ENCODE measurements around the gene CDHR4.
A peak's percentile ranks its signal among the peaks of the same experiment; 100 is the strongest.
"Not testable (repeated sequence)": the region's sequence is repeated elsewhere in the genome, so short reads cannot be mapped to it uniquely, and the experiment has no call there.

CDHR4 gene

GRCh38 chr3:49803465-49804140 lies 3.9 kb upstream of the CDHR4 start:
- DNase-seq (ENCODE audit: low read depth in 2 of 2): no peak

DNA sequence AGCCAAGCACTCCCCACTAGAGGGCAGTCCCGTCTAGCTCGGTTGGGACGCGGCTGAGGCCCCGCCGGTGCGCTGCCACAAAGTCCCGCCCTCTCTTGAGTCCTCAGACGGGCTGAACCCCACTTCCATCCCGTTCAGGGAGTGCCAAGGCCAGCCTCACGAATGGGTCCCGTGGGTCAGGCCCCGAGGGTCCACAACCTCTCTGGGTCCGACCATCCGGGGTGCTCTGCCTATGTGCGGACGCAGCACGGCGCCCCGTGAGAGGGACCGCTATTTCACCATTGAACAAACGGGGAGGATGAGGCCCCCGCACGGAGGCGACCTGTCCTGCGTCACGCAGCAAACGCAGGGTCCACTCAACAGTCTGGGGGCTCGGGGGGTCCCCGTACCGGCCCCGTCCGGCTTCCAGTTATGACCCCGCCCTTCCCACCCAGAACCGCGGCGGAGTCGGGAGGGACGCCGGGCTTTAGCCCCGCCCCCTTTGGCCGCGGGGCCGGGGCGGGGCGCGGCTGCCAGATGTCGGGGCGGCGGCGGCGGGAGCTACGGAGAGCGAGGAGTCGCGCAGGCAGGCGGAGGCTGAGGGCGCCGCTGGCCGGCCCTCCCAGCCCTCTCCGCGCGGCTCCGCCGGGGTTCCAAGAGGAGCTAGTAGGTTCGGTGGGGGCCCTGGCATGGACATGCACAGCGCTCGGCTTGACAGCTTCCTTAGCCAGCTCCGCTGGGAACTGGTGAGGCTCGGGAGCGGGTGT lies 3.2 kb upstream of the CDHR4 start, which contains the start of gene INKA1:
Gene INKA1, plus strand, starts transcription at position 543 of the 746 bp plus-strand sequence. Its CDS starts 132 bp downstream, at position 675.
- DNase-seq (ENCODE audit: low read depth in 2 of 2): peak; percentile 65 to 76

- no peak for DNase-seq (ENCODE audit: low read depth in 2 of 2)
Measured at GRCh38 chr3:49801160-49801559, 1.5 kb upstream of the CDHR4 start.

GRCh38 chr3:49799105-49799504 lies 568 bp downstream of the CDHR4 start:
- DNase-seq (ENCODE audit: low read depth in 2 of 2): no peak

DNA sequence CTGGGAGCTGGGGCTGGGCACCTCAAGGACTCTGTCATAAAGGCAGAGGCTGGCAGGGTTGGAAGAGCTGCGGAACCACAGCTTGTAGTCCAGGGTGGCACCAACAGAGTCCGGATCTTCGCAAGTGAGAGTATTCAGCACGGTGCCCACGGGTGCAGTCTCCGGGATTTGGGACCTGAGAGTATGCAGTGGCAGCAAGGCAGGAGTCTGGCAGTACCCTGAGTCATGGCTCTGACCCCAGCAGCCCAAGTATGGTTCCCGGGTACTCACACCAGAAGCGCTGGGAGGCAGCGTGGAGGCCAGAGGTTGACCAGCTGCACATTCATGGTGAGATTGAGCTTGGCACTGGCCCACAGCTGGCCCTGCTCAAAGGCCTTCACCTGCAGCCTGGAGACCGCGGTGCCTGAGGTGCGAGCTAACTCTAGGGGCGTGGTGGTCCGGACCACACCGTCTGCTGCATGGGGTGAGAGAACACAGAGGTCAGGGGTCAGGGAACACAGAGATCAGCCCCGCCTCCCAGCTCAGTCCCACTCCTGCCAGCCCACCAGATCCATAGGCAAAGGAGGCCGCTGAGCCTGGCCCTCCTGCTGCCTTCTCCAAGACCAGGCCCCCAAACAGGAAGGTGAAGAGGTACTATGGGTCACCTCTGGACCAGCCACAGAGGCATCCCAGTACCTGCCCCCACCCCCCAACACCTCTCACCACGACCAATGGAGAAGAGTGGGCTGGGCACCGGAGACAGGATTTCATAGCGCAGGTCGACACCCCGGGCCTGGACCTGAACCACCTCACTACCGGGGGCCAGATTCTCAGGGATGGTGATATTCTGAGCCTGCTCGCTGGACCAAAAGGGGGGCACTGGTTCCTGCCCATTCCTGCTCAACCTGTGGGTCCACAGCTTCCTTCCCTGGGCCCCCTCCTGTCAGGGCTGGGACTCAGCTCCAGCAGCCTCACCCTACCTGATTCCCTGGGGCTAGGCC lies 4.5 kb downstream of the CDHR4 start:
- DNase-seq (ENCODE audit: low read depth in 2 of 2): no peak

DNA sequence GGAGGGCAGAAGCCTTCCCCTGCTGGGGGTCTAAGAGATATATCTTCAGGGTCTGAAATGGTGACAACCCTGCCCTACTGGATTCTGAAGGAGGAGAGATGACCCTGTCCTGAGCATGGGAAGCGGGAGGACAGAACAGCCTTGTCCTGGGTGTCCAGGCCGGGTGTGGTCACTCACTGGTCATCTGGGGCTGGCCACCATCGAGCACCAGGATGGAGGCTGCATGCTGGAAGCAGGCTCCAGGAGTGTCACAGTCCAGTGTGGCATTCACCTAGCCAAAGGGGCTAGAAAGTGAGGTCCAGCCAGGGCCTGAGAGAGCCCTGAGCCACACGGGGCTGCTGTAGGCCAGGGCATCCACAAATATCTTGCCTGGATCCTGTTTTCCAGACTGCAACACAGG lies 5.2 kb downstream of the CDHR4 start:
- DNase-seq (ENCODE audit: low read depth in 2 of 2): no peak

DNA sequence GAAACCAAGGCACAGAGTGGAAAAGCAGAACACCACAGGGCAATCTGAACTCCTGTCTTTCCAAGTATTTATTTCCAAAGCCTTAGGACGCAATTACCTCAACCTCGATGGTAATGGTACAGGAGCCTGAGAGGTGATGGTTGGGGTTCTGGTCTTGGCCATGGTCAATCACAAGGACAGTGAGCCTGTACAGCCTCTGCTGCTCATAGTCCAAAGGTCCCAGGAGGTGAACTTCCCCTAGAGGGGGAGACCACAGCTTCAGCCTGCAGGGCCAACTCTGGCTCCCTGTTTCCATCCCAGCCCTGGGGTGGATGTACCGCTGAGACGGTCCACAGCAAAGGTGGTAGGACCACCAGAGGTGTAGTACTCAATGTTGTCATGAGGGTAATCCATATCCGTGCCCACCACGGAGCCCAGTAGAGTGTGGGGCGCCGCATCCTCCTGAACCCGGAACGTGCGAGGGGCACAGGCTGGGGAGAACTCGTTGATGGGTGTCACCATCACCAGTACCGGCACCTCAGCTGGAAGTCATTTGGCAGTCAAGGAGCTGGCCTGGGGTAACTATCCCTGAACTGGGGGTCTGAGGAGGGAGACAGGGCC lies 6.1 kb downstream of the CDHR4 start:
- no peak for DNase-seq (ENCODE audit: low read depth in 2 of 2)

DNA sequence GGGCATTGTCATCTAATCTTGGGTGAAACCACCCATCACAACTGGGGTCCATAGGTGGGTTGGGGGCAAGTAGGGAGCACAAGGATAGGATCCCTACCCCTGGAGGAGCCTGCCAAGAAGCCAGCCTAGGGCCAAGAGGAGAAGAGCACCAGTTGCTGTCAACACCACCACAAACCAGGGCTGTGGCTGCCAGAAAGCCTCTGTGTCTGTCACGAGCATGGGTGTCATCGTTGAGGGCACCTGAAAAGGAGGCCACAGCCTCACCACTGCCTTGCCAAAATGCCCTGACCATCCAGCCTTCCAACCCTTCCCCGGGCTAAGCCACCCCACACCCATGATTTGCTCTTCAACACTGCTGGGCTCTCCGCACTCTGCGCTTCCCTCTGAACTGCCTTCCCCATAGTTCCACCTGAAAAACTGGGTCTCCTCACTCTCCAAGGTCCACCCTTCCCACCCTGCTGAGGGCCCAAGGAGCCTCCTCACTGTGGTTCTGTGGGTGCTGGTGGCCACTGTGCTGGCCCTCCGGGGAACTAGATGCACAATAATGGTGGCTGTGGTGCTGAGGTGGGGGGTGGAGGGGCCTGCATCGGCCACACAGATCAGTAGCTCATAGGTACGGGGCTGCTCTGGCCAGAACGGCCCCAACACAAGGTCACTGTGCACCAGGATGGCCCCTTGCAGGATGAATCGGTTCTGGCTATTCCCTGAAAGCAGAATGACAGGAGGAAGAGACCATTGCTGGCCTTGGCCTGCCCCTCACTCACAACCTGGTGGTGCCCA lies 7.1 kb downstream of the CDHR4 start:
- DNase-seq (ENCODE audit: low read depth in 2 of 2): no peak

- no peak for DNase-seq (ENCODE audit: low read depth in 2 of 2)
Measured at GRCh38 chr3:49791571-49791970, 8.1 kb downstream of the CDHR4 start.

- no peak for DNase-seq (ENCODE audit: low read depth in 2 of 2)
Measured at GRCh38 chr3:49790626-49791411, 8.9 kb downstream of the CDHR4 start.

DNA sequence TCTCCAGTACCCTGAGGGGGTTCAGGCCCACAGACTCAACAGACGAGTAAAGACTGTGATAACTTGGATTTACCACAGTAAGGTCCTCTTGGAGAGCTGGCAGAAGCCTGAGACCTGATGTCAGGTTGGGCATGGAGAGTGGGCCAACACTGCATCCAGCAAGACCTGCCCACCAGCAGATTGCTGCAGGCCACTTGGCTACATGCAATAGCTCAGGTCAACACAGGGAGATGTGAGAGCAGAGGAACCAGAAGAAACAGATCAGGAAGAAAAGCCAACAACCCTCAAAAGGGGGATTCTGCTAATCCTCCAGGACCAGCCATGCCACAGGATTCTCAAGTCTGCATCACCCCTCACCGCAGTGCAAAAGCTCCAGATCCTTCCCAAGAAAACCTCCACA lies 11.6 kb downstream of the CDHR4 start:
- no peak for DNase-seq (ENCODE audit: low read depth in 2 of 2)

- DNase-seq (ENCODE audit: low read depth in 2 of 2): no peak
Measured at GRCh38 chr3:49787536-49787935, 12.1 kb downstream of the CDHR4 start.

DNA sequence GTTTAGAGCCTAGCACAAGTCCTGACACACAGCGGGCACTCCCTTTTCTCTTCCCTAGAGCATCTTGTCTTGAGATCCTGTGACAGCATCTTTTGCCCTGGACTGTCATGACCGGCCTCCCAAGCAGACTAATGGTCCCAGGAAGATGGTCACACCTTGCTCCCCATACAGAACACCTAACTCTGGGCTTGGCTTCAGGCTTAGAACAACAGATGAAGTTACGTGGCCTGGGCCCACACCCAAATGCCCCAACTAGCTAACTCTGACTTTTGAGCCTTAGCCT lies 12.6 kb downstream of the CDHR4 start:
- no peak for DNase-seq (ENCODE audit: low read depth in 2 of 2)

- DNase-seq (ENCODE audit: low read depth in 2 of 2): peak; percentile 97 to 100
Measured at GRCh38 chr3:49786357-49787181, 13.1 kb downstream of the CDHR4 start, which contains the start of gene IP6K1. IP6K1 (minus strand) TSS chr3:49786542; CDS start chr3:49748040, 38,502 bp downstream.

DNA sequence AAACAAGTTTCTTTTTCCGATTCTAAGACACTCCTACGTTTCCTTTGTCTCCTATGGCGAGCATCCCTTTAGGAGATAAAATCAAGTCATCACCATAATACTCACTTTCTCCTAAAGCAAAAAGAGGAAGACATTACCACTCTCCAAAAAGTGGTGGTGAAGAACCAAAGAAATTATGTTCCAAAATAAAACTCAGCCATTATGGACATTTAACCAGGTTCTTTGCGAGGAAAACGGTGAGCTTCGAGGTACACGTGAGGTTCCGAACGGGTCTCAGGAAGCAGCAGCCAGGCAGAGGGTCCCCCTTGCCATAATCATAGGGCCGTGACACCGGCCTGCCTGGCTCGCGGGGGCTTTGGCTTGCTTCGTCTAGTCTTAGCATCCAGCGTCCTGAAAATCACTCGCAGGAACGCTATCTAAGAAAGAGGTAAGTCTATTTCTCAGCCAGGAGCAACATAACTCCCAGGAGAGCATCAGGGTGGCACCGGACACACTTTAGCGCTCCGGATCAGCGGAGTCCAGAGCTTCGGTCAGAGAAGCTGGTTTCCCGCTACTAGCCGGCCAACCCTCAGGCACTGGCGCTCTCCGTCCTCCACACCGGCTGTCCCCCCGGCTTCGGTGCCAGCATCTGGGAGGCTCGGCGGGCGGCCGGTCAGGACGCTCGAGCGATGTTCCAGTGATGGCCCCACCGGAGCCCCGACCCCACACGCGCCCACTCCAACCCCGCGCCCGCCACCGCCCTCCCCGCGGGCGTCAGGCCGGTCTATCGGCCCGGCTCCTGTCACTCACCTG lies 13.9 kb downstream of the CDHR4 start:
- DNase-seq (ENCODE audit: low read depth in 2 of 2): no peak

GRCh38 chr3:49782277-49782676 lies 17.4 kb downstream of the CDHR4 start:
- not testable (repeated sequence) for DNase-seq (ENCODE audit: low read depth in 2 of 2)

GRCh38 chr3:49781415-49782199 lies 18.1 kb downstream of the CDHR4 start:
- DNase-seq (ENCODE audit: low read depth in 2 of 2): no peak

- not testable (repeated sequence) for DNase-seq (ENCODE audit: low read depth in 2 of 2)
Measured at GRCh38 chr3:49780975-49781365, 18.7 kb downstream of the CDHR4 start.

Measured in stimulated activated CD8-positive, alpha-beta memory T cell treated with anti-CD3 and anti-CD28 coated beads, Interleukin-15, amount 100 ng/mL, for 4 hours (primary cell).